Measurements from ENCODE around the gene KAT8.

The KAT8 gene

DNA sequence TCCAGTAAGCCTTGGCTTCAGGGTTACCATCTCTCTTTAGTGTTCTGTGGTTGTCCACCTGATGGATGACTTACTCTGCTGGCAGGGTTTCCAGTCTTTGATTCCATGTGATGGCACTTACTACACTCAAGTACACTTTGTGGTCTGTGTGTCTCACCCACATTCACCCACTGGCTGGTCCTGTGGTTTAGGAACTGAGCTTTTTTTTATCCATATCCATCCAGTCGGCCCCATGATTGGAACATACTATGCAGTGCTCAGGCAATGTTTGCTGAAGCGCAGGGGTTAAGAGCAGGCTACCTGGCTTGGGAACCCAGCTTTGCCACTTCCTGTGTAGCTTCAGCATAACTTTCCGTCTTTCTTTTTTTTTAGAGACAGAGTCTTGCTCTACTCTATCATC is 59.7 kb downstream of the KAT8 start:
- peaks cover 4% of the 10 kb centered on the region for H3K4me1 ChIP-seq (ENCODE audit: insufficient read depth, insufficient read length)
- H3K9me3 ChIP-seq (ENCODE audit: insufficient read depth, low read length): no peaks in the 10 kb centered on the region
- peaks cover 17% of the 10 kb centered on the region for H3K36me3 ChIP-seq (ENCODE audit: insufficient read depth, insufficient read length, low read length)
- H3K9ac ChIP-seq (ENCODE audit: insufficient read length, low read depth): no peak overlapping the region
- TF ChIP-seq SUZ12 (IDR thresholded peaks at IDR 0.05; ENCODE audit: extremely low read depth, insufficient read depth, insufficient read length) (no peak), YY1 (IDR thresholded peaks at IDR 0.05; ENCODE audit: insufficient read depth, insufficient read length) (no peak), ZNF274 (IDR thresholded peaks at IDR 0.05; ENCODE audit: low read depth, low read length) (no peak)
- no peaks in the 10 kb centered on the region for H3K27me3 ChIP-seq (ENCODE audit: insufficient read depth, insufficient read length)
- H3K4me3 ChIP-seq (ENCODE audit: insufficient read length, low read depth): no peak overlapping the region
- no peak for DNase-seq (ENCODE audit: low read depth, low spot score)

DNA sequence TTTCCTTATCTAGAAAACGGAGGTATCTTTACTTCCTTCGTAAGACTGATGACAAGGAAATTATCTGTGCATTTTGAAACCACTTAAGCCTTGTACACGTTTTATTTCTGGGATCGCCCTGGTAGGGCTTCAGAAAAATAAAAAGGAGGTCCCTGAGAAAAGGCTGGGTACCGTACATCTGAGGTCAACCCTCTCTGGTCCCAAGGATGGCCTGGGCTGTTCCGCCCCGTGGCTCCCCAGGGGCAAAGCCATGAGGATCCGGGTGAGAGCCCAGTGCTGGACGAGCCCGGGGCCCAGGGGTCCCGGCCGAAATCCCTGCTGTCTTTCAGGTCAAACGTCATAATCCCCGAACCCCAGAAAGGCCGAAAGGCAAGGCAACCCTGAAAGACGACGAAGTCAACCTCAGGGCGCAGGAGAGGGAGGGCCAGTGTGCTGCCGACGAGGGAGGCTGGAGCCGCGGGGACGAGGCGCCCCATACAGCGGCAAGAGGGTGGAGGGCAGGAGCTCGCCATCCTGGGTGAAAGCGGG is 61.8 kb downstream of the KAT8 start:
- H3K9me3 ChIP-seq (ENCODE audit: insufficient read depth, low read length): no peaks in the 10 kb centered on the region
- H3K4me3 ChIP-seq (ENCODE audit: insufficient read length, low read depth): peak overlapping the region; percentile 97
- TF ChIP-seq YY1 (IDR thresholded peaks at IDR 0.05; ENCODE audit: insufficient read depth, insufficient read length) (no peak), ZNF274 (IDR thresholded peaks at IDR 0.05; ENCODE audit: low read depth, low read length) (no peak), SUZ12 (IDR thresholded peaks at IDR 0.05; ENCODE audit: extremely low read depth, insufficient read depth, insufficient read length) (no peak)
- H3K36me3 ChIP-seq (ENCODE audit: insufficient read depth, insufficient read length, low read length): peaks cover 39% of the 10 kb centered on the region
- peaks cover 14% of the 10 kb centered on the region for H3K4me1 ChIP-seq (ENCODE audit: insufficient read depth, insufficient read length)
- no peaks in the 10 kb centered on the region for H3K27me3 ChIP-seq (ENCODE audit: insufficient read depth, insufficient read length)
- H3K9ac ChIP-seq (ENCODE audit: insufficient read length, low read depth): peak overlapping the region; percentile 99
- DNase-seq (ENCODE audit: low read depth, low spot score): no peak

GRCh38 chr16:31179747-31180459 is 62.4 kb downstream of the KAT8 start, which contains the start of gene FUS:
FUS (plus strand) TSS chr16:31180139; CDS start chr16:31180215, 76 bp downstream.
- Histone ChIP-seq H3K36me3 (ENCODE audit: insufficient read depth, insufficient read length, low read length) (peaks cover 43% of the 10 kb centered on the region), H3K9ac (ENCODE audit: insufficient read length, low read depth) (peak within 1 kb of the TSS; percentile 99), H3K27me3 (ENCODE audit: insufficient read depth, insufficient read length) (no peaks in the 10 kb centered on the region), H3K4me3 (ENCODE audit: insufficient read length, low read depth) (peak within 1 kb of the TSS; percentile 97), H3K9me3 (ENCODE audit: insufficient read depth, low read length) (no peaks in the 10 kb centered on the region), H3K4me1 (ENCODE audit: insufficient read depth, insufficient read length) (peaks cover 11% of the 10 kb centered on the region)
- peak; percentile 83 for DNase-seq (ENCODE audit: low read depth, low spot score)
- no peak for TF ChIP-seq SUZ12 (IDR thresholded peaks at IDR 0.05; ENCODE audit: extremely low read depth, insufficient read depth, insufficient read length)
- peak; percentile 64 for TF ChIP-seq YY1 (IDR thresholded peaks at IDR 0.05; ENCODE audit: insufficient read depth, insufficient read length)

Measured in NT2/D1 (cell line).